HEK293T (cell line): ENCODE measurements around the gene PANK4.

Source experiments
- CTCF ChIA-PET: fragments of 350-600 bp; formaldehyde crosslinking; extraction: SDS; loops from one replicate; lab custom pipeline; 2021; ENCODE audit warnings: antibody characterized with exemption, inconsistent platforms; lab: Yijun Ruan, JAX
- POLR2A ChIA-PET: fragments of 350-600 bp; formaldehyde crosslinking; extraction: SDS; loops from one replicate; lab custom pipeline; 2020; ENCODE audit warnings: antibody characterized with exemption, inconsistent platforms; lab: Yijun Ruan, JAX
- DNase-seq: peaks from one replicate; pipeline ENCODE4 v3.0.0; 2012; ENCODE audit warnings: mixed read lengths; ENCODE audit errors: extremely low spot score
- ARNT ChIP-seq: fragments of 450-650 bp; IDR thresholded peaks from 2 replicates; pipeline ENCODE4 v1.6.1; 2017; ENCODE audit warnings: mild to moderate bottlenecking
- BHLHE40 ChIP-seq: fragments of 450-650 bp; IDR thresholded peaks from 2 replicates; pipeline ENCODE4 v1.6.1; 2016; ENCODE audit warnings: mild to moderate bottlenecking, moderate library complexity, borderline replicate concordance
- CTBP1 ChIP-seq: fragments of 450-650 bp; IDR thresholded peaks from 2 replicates; pipeline ENCODE4 v1.6.1; 2016; ENCODE audit warnings: borderline replicate concordance
- ELF4 ChIP-seq: fragments of 450-650 bp; IDR thresholded peaks from 2 replicates; pipeline ENCODE4 v1.6.1; 2017; ENCODE audit warnings: antibody characterized with exemption
- FOXA1 ChIP-seq: fragments of 450-650 bp; IDR thresholded peaks from 2 replicates; pipeline ENCODE4 v1.6.1; 2016; ENCODE audit warnings: mild to moderate bottlenecking
- FOXK2 ChIP-seq: fragments of 450-650 bp; IDR thresholded peaks from 2 replicates; pipeline ENCODE4 v1.6.1; 2016; ENCODE audit warnings: mild to moderate bottlenecking
- FOXM1 ChIP-seq: fragments of 450-650 bp; IDR thresholded peaks from 2 replicates; pipeline ENCODE4 v1.6.1; 2017; ENCODE audit warnings: mild to moderate bottlenecking, borderline replicate concordance
- HDGF ChIP-seq: fragments of 450-650 bp; IDR thresholded peaks from 2 replicates; pipeline ENCODE4 v1.6.1; 2017; ENCODE audit warnings: antibody characterized with exemption, borderline replicate concordance
- L3MBTL2 ChIP-seq: fragments of 450-650 bp; conservative IDR thresholded peaks from 2 replicates; pipeline ENCODE4 v1.6.1; 2016; ENCODE audit warnings: mild to moderate bottlenecking
- LEF1 ChIP-seq: fragments of 450-650 bp; IDR thresholded peaks from 2 replicates; pipeline ENCODE4 v1.6.1; 2017; ENCODE audit warnings: mild to moderate bottlenecking, borderline replicate concordance
- NFRKB ChIP-seq: fragments of 450-650 bp; IDR thresholded peaks from 2 replicates; pipeline ENCODE4 v1.6.1; 2016; ENCODE audit warnings: mild to moderate bottlenecking, moderate library complexity
- SP1 ChIP-seq: fragments of 450-650 bp; IDR thresholded peaks from 2 replicates; pipeline ENCODE4 v1.6.1; 2017
- SUZ12 ChIP-seq: fragments of 450-650 bp; IDR thresholded peaks from 2 replicates; pipeline ENCODE4 v1.6.1; 2016; ENCODE audit warnings: mild to moderate bottlenecking
- TARDBP ChIP-seq: fragments of 450-650 bp; IDR thresholded peaks from 2 replicates; pipeline ENCODE4 v1.6.1; 2016
- ZNF384 ChIP-seq: fragments of 450-650 bp; IDR thresholded peaks from 2 replicates; pipeline ENCODE4 v1.6.1; 2016
- TF ChIP-seq, protein P1 (sequence below): fragments of 450-650 bp; IDR thresholded peaks from 2 replicates; pipeline ENCODE4 v1.6.1; 2016

Gene PANK4

DNA sequence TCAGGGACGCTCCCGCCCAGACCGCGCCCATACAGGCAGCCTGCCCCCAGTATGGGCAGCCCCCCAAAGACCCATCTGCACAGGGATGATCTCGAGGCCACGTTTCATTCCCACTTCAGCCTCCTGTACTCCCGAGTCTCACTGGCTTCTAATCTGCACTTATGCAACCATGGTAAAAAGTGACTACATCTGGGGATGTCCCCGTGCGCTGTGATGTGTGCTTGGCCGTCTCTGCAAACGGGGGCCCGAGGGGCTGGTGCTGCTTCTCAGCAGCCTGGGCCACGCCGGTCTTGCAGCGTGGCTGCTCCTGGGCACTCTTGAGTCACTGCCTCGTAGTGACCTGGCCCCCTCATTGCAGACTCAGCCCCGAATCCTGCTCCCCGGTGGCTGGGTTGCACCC is 67.7 kb downstream of the PANK4 start:
- ChIA-PET CTCF (no interaction called here), POLR2A (no interaction called here)
- no peak for DNase-seq
- TF ChIP-seq BHLHE40 = no peak
- TF ChIP-seq FOXM1 = no peak
- no peak for TF ChIP-seq L3MBTL2
- TF ChIP-seq FOXA1 = no peak
- TF ChIP-seq TARDBP = no peak
- TF ChIP-seq NFRKB = no peak
- TF ChIP-seq FOXK2 = no peak
- no peak for TF ChIP-seq ARNT
- TF ChIP-seq CTBP1 = no peak
- TF ChIP-seq LEF1 = no peak
- TF ChIP-seq, protein P1, sequence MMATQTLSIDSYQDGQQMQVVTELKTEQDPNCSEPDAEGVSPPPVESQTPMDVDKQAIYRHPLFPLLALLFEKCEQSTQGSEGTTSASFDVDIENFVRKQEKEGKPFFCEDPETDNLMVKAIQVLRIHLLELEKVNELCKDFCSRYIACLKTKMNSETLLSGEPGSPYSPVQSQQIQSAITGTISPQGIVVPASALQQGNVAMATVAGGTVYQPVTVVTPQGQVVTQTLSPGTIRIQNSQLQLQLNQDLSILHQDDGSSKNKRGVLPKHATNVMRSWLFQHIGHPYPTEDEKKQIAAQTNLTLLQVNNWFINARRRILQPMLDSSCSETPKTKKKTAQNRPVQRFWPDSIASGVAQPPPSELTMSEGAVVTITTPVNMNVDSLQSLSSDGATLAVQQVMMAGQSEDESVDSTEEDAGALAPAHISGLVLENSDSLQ = no peak
- no peak for TF ChIP-seq SP1
- TF ChIP-seq ZNF384 = no peak
- no peak for TF ChIP-seq HDGF
- no peak for TF ChIP-seq ELF4
- no peak for TF ChIP-seq SUZ12
